Inferior parietal cortex (tissue), 1 donor: ENCODE data around the gene SPART.
"Not testable (repeated sequence)": the region's sequence is repeated elsewhere in the genome, so short reads cannot be mapped to it uniquely, and the experiment has no call there.

Source experiments
- DNase-seq: peaks from one replicate; pipeline ENCODE4 v3.0.0-alpha.2; 2016; ENCODE audit errors: extremely low spot score

Gene SPART

GRCh38 chr13:36354842-36355623 lies 8.8 kb upstream of the SPART start:
- no peak for DNase-seq

GRCh38 chr13:36353001-36353400 lies 6.8 kb upstream of the SPART start:
- DNase-seq, result no peak

GRCh38 chr13:36352350-36352749 lies 6.2 kb upstream of the SPART start:
- no peak for DNase-seq

GRCh38 chr13:36347531-36348210 lies 1.5 kb upstream of the SPART start:
- no peak for DNase-seq

- DNase-seq, result peak; percentile 76
These were observed 564 bp downstream of the SPART start for GRCh38 chr13:36345438-36346221.

GRCh38 chr13:36344886-36345437 lies 1.2 kb downstream of the SPART start:
- no peak for DNase-seq

- DNase-seq, result no peak
These were observed 2.0 kb downstream of the SPART start for GRCh38 chr13:36344173-36344572.

GRCh38 chr13:36343766-36344165 lies 2.4 kb downstream of the SPART start:
- DNase-seq, result no peak

GRCh38 chr13:36342715-36343114 lies 3.5 kb downstream of the SPART start:
- no peak for DNase-seq

- no peak for DNase-seq
These were observed 4.5 kb downstream of the SPART start for GRCh38 chr13:36341718-36342117.

- DNase-seq, result no peak
These were observed 6.5 kb downstream of the SPART start for GRCh38 chr13:36339600-36340155.

GRCh38 chr13:36337938-36338641 lies 8.1 kb downstream of the SPART start:
- no peak for DNase-seq

GRCh38 chr13:36332986-36333385 lies 13.2 kb downstream of the SPART start:
- no peak for DNase-seq

GRCh38 chr13:36332255-36332654 lies 13.9 kb downstream of the SPART start:
- not testable (repeated sequence) for DNase-seq

- no peak for DNase-seq
These were observed 14.9 kb downstream of the SPART start for GRCh38 chr13:36331280-36331679.

- no peak for DNase-seq
These were observed 16.8 kb downstream of the SPART start for GRCh38 chr13:36329361-36329760.

GRCh38 chr13:36328821-36329220 lies 17.4 kb downstream of the SPART start:
- DNase-seq, result no peak

- DNase-seq, result no peak
These were observed 20.3 kb downstream of the SPART start for GRCh38 chr13:36325912-36326311.

GRCh38 chr13:36324881-36325280 lies 21.3 kb downstream of the SPART start:
- not testable (repeated sequence) for DNase-seq

- no peak for DNase-seq
These were observed 22.1 kb downstream of the SPART start for GRCh38 chr13:36323951-36324566.

- no peak for DNase-seq
These were observed 22.8 kb downstream of the SPART start for GRCh38 chr13:36323408-36323807.
